ENCODE results near the gene SCAP.

Gene SCAP

GRCh38 chr3:47414666-47415587 is 60.8 kb downstream of the SCAP start:
- no peak for DNase-seq (ENCODE audit: low read depth in 3 of 3)

GRCh38 chr3:47414161-47414564 is 61.6 kb downstream of the SCAP start:
- no peak for DNase-seq (ENCODE audit: low read depth in 3 of 3)

- no peak for DNase-seq (ENCODE audit: low read depth in 3 of 3)
These were observed 62.0 kb downstream of the SCAP start for GRCh38 chr3:47413751-47414150.

- no peak for DNase-seq (ENCODE audit: low read depth in 3 of 3)
These were observed 62.8 kb downstream of the SCAP start for GRCh38 chr3:47412842-47413520.

GRCh38 chr3:47412453-47412756 is 63.3 kb downstream of the SCAP start:
- DNase-seq (ENCODE audit: low read depth in 3 of 3) = no peak

- DNase-seq (ENCODE audit: low read depth in 3 of 3) = no peak
These were observed 63.9 kb downstream of the SCAP start for GRCh38 chr3:47411696-47412452.

- no peak for DNase-seq (ENCODE audit: low read depth in 3 of 3)
These were observed 64.7 kb downstream of the SCAP start for GRCh38 chr3:47410801-47411646.

GRCh38 chr3:47410417-47410720 is 65.4 kb downstream of the SCAP start:
- no peak for DNase-seq (ENCODE audit: low read depth in 3 of 3)

- DNase-seq (ENCODE audit: low read depth in 3 of 3) = no peak
These were observed 65.9 kb downstream of the SCAP start for GRCh38 chr3:47409688-47410416.

GRCh38 chr3:47409284-47409683 is 66.5 kb downstream of the SCAP start:
- no peak for DNase-seq (ENCODE audit: low read depth in 3 of 3)

GRCh38 chr3:47408839-47409229 is 66.9 kb downstream of the SCAP start:
- no peak for DNase-seq (ENCODE audit: low read depth in 3 of 3)

GRCh38 chr3:47407896-47408838 is 67.6 kb downstream of the SCAP start:
- no peak for DNase-seq (ENCODE audit: low read depth in 3 of 3)

GRCh38 chr3:47407237-47407636 is 68.5 kb downstream of the SCAP start:
- no peak for DNase-seq (ENCODE audit: low read depth in 3 of 3)

GRCh38 chr3:47406762-47407149 is 69.0 kb downstream of the SCAP start:
- DNase-seq (ENCODE audit: low read depth in 3 of 3) = no peak

- no peak for DNase-seq (ENCODE audit: low read depth in 3 of 3)
These were observed 69.7 kb downstream of the SCAP start for GRCh38 chr3:47405820-47406761.

GRCh38 chr3:47404955-47405790 is 70.6 kb downstream of the SCAP start:
- no peak for DNase-seq (ENCODE audit: low read depth in 3 of 3)

- no peak for DNase-seq (ENCODE audit: low read depth in 3 of 3)
These were observed 71.3 kb downstream of the SCAP start for GRCh38 chr3:47404431-47404876.
